ACC112 (cell line): ENCODE measurements around the gene PMM1.

Experiments
- H2AFZ ChIP-seq: fragments of 200-600 bp; sonication (generic); one replicate; pipeline ENCODE4 v1.6.0; 2017; ENCODE audit warnings: antibody characterized with exemption, low read length; ENCODE audit not compliant: unreplicated experiment
- H3K27ac ChIP-seq: fragments of 200-600 bp; sonication (generic); 2 replicates; pipeline ENCODE4 v1.5.1; 2014; ENCODE audit warnings: low read depth, mild to moderate bottlenecking, antibody characterized with exemption, low read length, moderate library complexity
- H3K27me3 ChIP-seq: fragments of 200-600 bp; sonication (generic); 2 replicates; pipeline ENCODE4 v1.6.1; 2014; ENCODE audit warnings: mild to moderate bottlenecking, antibody characterized with exemption, low read length, moderate library complexity, mixed read lengths; ENCODE audit not compliant: insufficient read depth
- H3K36me3 ChIP-seq: fragments of 200-600 bp; sonication (generic); 2 replicates; pipeline ENCODE4 v1.6.1; 2016; ENCODE audit warnings: mild to moderate bottlenecking, antibody characterized with exemption, low read length, moderate library complexity, mixed read lengths; ENCODE audit not compliant: insufficient read depth
- H3K4me1 ChIP-seq: fragments of 200-600 bp; sonication (generic); one replicate; pipeline ENCODE4 v1.6.1; 2016; ENCODE audit warnings: low read length, mixed read lengths; ENCODE audit not compliant: insufficient read depth, unreplicated experiment, control insufficient read depth
- H3K4me3 ChIP-seq: fragments of 200-600 bp; sonication (generic); 2 replicates; pipeline ENCODE4 v1.5.1; 2014; ENCODE audit warnings: mild to moderate bottlenecking, low read depth, low read length
- H3K79me2 ChIP-seq: fragments of 200-600 bp; sonication (generic); one replicate; pipeline ENCODE4 v1.6.0; 2016; ENCODE audit warnings: low read length; ENCODE audit not compliant: control insufficient read depth, unreplicated experiment, insufficient read depth

Gene PMM1

DNA sequence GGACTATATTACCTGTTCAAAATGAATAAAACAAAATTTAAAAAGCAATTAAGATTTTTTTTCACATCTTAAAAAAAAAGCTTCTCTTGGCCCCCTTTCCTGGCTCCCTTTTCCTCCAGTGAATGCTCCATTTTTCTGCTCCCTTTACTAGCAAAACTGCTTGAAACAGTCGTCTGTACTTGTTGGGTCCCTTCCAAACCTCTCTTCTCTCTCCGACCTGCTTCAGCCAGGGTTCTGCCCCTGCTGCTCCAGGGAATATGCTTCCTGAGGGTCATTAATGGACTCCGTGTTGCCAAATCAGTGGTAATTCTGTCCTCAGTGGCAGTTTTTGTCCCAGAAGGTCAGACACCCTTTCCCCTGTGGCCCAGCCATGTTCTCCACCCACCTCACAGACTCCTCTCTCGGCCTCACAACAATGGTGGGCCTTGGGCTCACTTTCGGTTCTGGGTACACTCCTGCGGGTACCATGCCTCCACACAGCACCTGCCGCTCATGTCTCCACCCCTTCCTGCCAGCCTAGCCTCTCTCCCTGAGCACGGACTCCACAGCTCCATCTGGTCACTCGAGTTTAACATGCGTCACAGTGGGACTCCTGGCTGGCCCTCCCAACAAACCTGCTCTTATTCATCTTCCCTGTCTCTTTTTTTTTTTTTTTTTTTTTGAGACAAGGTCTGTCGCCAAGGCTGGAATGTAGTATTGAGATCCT lies 37.6 kb downstream of the PMM1 start:
- Histone ChIP-seq H3K36me3 (no peaks in the 10 kb centered on the region), H2AFZ (no peak overlapping the region), H3K27ac (no peak overlapping the region), H3K4me3 (no peak overlapping the region), H3K79me2 (no peaks in the 10 kb centered on the region), H3K4me1 (peaks cover 2% of the 10 kb centered on the region), H3K27me3 (no peaks in the 10 kb centered on the region)

DNA sequence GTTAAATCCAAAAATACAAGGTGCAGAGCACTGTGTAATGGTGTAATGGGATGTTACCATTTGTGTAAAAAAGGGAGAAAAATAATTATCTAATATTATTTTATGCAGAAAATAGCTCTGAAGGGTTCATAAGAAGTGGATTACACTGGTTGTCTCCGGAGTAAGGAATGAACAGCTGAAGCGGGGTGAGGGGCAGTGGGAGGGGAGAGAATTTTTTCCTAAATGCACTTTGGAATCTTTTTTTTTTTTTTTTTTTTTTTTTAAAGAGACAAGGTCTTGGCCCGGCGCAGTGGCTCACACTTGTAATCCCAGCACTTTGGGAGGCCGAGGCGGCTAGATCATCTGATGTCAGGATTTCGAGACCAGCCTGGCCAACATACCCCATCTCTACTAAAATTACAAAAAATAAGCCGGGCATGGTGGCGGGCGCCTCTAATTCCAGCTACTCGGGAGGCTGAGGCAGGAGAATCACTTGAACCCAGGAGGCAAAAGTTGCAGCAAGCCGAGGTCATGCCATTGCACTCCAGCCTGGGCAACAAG lies 38.6 kb downstream of the PMM1 start:
- Histone ChIP-seq H3K27me3 (no peaks in the 10 kb centered on the region), H3K27ac (no peak overlapping the region), H2AFZ (no peak overlapping the region), H3K79me2 (no peaks in the 10 kb centered on the region), H3K4me3 (no peak overlapping the region), H3K4me1 (no peaks in the 10 kb centered on the region), H3K36me3 (no peaks in the 10 kb centered on the region)

DNA sequence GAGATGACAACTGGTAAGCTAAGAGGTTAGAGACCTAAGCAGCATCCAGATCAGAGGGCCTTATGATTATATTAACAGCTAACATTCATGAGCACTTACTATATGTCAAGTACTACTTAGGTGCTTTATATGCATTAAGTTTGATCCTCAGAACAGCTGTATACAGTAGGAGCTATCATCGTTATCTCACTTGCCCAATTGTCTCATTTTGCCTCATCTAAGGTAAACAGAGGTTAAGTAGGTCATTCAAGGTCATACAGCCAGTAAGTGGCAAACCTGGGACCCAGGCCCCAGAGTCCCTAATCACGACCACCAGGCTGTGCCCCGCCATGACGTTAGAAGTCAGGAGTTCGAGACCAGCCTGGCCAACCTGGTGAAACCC lies 40.8 kb downstream of the PMM1 start:
- H2AFZ ChIP-seq, result no peak overlapping the region
- peaks cover 3% of the 10 kb centered on the region for H3K79me2 ChIP-seq
- H3K4me3 ChIP-seq, result no peak overlapping the region
- no peaks in the 10 kb centered on the region for H3K36me3 ChIP-seq
- H3K4me1 ChIP-seq, result peaks cover 5% of the 10 kb centered on the region
- H3K27me3 ChIP-seq, result no peaks in the 10 kb centered on the region
- no peak overlapping the region for H3K27ac ChIP-seq

DNA sequence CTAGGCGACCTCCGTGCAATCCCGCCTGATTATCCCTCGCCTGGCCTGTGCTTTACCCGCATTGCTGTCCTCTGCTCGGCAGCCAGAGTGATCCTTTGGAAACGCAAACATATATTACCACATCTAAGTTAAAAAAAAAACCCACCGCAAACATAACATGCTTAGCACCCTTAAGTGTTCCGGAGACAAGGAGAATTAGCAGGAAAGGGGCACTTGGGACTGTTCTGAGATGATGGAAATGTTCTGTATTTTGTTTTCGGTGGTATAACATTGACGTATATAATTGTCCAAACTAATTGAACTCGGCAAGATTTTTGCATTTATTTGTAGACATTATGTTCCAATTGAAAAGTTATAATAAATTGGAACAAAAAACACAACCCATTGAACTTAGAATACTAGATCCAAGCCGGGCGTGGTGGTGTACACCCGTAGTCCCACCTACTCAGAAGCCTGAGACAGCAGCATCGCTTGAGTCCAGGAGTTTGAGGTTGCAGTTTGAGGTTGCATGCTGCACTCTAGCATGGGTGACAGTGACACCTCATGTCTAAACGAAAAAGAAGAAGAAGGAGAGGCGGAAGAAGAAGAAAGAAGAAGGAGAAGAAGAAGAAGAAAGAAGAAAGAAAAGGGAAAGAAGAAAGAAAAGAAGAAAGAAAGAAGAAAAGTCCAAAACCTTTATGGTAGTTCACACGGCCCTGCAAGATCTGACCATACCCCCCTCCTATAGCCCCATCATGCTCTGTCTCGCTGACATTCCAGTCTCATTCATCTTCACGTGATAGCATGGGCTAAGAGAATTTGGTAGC lies 44.8 kb downstream of the PMM1 start:
- H3K4me3 ChIP-seq, result peak overlapping the region; percentile 96
- peak overlapping the region; percentile 60 for H2AFZ ChIP-seq
- no peaks in the 10 kb centered on the region for H3K27me3 ChIP-seq
- no peaks in the 10 kb centered on the region for H3K36me3 ChIP-seq
- peaks cover 33% of the 10 kb centered on the region for H3K79me2 ChIP-seq
- H3K27ac ChIP-seq, result peak overlapping the region; percentile 43; the same call in 1 of the 2 replicates
- peaks cover 5% of the 10 kb centered on the region for H3K4me1 ChIP-seq

- Histone ChIP-seq H2AFZ (peak within 1 kb of the TSS; percentile 60), H3K4me3 (peak within 1 kb of the TSS; percentile 96), H3K4me1 (peaks cover 5% of the 10 kb centered on the region), H3K36me3 (no peaks in the 10 kb centered on the region), H3K27ac (peak within 1 kb of the TSS; percentile 68; the same call in 1 of the 2 replicates), H3K27me3 (no peaks in the 10 kb centered on the region), H3K79me2 (peaks cover 39% of the 10 kb centered on the region)
These were observed 45.6 kb downstream of the PMM1 start, which contains the start of gene POLR3H for GRCh38 chr22:41543854-41544670. Gene POLR3H (minus strand): TSS chr22:41544470. CDS start chr22:41544101, 369 bp downstream.

- H2AFZ ChIP-seq, result no peak overlapping the region
- no peaks in the 10 kb centered on the region for H3K36me3 ChIP-seq
- 0 out of 2 replicates have a peak overlapping the region, but pooled peaks have one; percentile 96 for H3K4me3 ChIP-seq
- no peaks in the 10 kb centered on the region for H3K27me3 ChIP-seq
- peaks cover 39% of the 10 kb centered on the region for H3K79me2 ChIP-seq
- peaks cover 5% of the 10 kb centered on the region for H3K4me1 ChIP-seq
- H3K27ac ChIP-seq, result no peak overlapping the region
These were observed 47.4 kb downstream of the PMM1 start for GRCh38 chr22:41542224-41542623.

- Histone ChIP-seq H2AFZ (no peak overlapping the region), H3K27ac (no peak overlapping the region), H3K27me3 (no peaks in the 10 kb centered on the region), H3K4me1 (peaks cover 5% of the 10 kb centered on the region), H3K36me3 (no peaks in the 10 kb centered on the region), H3K4me3 (no peak overlapping the region), H3K79me2 (peaks cover 39% of the 10 kb centered on the region)
These were observed 48.2 kb downstream of the PMM1 start for GRCh38 chr22:41541484-41541883.

- Histone ChIP-seq H3K36me3 (no peaks in the 10 kb centered on the region), H3K27me3 (no peaks in the 10 kb centered on the region), H3K4me3 (no peak overlapping the region), H3K4me1 (peaks cover 5% of the 10 kb centered on the region), H3K27ac (no peak overlapping the region), H2AFZ (no peak overlapping the region), H3K79me2 (peaks cover 39% of the 10 kb centered on the region)
These were observed 49.3 kb downstream of the PMM1 start for GRCh38 chr22:41540365-41540764.

GRCh38 chr22:41540006-41540315 lies 49.7 kb downstream of the PMM1 start:
- Histone ChIP-seq H3K4me3 (no peak overlapping the region), H3K27ac (no peak overlapping the region), H3K79me2 (peaks cover 39% of the 10 kb centered on the region), H3K4me1 (peaks cover 3% of the 10 kb centered on the region), H3K36me3 (no peaks in the 10 kb centered on the region), H3K27me3 (no peaks in the 10 kb centered on the region), H2AFZ (no peak overlapping the region)
